MM.1S (cell line): ENCODE measurements around the gene EP300.

Source experiments
- EZH2 ChIP-seq: fragments of 300-600 bp; sonication (generic); optimal IDR thresholded peaks from 2 replicates; pipeline ENCODE3; 2017; ENCODE audit warnings: low read depth, mild to moderate bottlenecking, antibody characterized with exemption, low read length, mixed read lengths
- EZH2phosphoT487 ChIP-seq: fragments of 300-600 bp; sonication (generic); IDR thresholded peaks from 2 replicates; pipeline ENCODE4 v1.6.1; 2018; ENCODE audit warnings: antibody characterized with exemption, low read length
- TF ChIP-seq, protein P1 (sequence below): fragments of 300-600 bp; sonication (generic); IDR thresholded peaks from 2 replicates; pipeline ENCODE4 v1.5.1; 2016; ENCODE audit warnings: antibody characterized with exemption, low read length, mixed read lengths

DNA sequence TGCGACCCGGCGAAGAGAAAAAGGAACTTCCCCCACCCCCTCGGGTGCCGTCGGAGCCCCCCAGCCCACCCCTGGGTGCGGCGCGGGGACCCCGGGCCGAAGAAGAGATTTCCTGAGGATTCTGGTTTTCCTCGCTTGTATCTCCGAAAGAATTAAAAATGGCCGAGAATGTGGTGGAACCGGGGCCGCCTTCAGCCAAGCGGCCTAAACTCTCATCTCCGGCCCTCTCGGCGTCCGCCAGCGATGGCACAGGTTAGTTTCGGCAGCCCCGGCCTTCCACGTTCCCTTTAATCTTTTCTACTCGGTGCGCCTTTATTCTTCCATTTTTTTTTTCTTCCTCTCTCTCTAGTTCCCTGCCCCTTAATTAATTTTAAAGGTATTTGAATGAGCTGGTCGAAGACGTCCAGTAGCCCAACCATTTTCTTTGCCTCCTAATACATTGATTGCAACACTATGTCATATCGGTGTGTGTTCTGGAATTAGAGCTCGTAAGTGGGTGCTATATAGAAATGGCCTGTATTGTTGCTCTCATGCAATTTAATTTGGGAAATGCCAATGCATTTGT lies 537 bp downstream of the EP300 start:
- TF ChIP-seq, protein P1, sequence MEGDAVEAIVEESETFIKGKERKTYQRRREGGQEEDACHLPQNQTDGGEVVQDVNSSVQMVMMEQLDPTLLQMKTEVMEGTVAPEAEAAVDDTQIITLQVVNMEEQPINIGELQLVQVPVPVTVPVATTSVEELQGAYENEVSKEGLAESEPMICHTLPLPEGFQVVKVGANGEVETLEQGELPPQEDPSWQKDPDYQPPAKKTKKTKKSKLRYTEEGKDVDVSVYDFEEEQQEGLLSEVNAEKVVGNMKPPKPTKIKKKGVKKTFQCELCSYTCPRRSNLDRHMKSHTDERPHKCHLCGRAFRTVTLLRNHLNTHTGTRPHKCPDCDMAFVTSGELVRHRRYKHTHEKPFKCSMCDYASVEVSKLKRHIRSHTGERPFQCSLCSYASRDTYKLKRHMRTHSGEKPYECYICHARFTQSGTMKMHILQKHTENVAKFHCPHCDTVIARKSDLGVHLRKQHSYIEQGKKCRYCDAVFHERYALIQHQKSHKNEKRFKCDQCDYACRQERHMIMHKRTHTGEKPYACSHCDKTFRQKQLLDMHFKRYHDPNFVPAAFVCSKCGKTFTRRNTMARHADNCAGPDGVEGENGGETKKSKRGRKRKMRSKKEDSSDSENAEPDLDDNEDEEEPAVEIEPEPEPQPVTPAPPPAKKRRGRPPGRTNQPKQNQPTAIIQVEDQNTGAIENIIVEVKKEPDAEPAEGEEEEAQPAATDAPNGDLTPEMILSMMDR = no peak
- TF ChIP-seq EZH2 = no peak
- TF ChIP-seq EZH2phosphoT487 = no peak
